PC-3 (cell line): Measurements from ENCODE around the gene S100A7A.

ENCODE experiments used
- EZH2 ChIP-seq: fragments of 300-600 bp; sonication (generic); IDR thresholded peaks from one replicate; pipeline ENCODE4 v1.6.1; 2017; ENCODE audit warnings: antibody characterized with exemption, mild to moderate bottlenecking, low read length; ENCODE audit not compliant: unreplicated experiment
- TF ChIP-seq, protein P1 (sequence below): fragments of 300-600 bp; sonication (generic); conservative IDR thresholded peaks from 2 replicates; pipeline ENCODE4 v1.5.1; 2017; ENCODE audit warnings: antibody characterized with exemption, low read depth, mild to moderate bottlenecking, low read length

GRCh38 chr1:153396461-153396860, 19.9 kb upstream of the S100A7A start:
- no peak for TF ChIP-seq EZH2
- TF ChIP-seq, protein P1, sequence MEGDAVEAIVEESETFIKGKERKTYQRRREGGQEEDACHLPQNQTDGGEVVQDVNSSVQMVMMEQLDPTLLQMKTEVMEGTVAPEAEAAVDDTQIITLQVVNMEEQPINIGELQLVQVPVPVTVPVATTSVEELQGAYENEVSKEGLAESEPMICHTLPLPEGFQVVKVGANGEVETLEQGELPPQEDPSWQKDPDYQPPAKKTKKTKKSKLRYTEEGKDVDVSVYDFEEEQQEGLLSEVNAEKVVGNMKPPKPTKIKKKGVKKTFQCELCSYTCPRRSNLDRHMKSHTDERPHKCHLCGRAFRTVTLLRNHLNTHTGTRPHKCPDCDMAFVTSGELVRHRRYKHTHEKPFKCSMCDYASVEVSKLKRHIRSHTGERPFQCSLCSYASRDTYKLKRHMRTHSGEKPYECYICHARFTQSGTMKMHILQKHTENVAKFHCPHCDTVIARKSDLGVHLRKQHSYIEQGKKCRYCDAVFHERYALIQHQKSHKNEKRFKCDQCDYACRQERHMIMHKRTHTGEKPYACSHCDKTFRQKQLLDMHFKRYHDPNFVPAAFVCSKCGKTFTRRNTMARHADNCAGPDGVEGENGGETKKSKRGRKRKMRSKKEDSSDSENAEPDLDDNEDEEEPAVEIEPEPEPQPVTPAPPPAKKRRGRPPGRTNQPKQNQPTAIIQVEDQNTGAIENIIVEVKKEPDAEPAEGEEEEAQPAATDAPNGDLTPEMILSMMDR: no peak
